Gastrocnemius medialis (tissue), 4 donors: ENCODE measurements around the gene GALNT5. TPM values are rescaled to one million over a fixed set of nuclear protein-coding genes. Genes with fewer than 3 reads are reported as not detected.
"Not testable (repeated sequence)": the region's sequence is repeated elsewhere in the genome, so short reads cannot be mapped to it uniquely, and the experiment has no call there.

Source experiments
- ATAC-seq, 2 donors: fragments of 150-250 bp; one replicate each; pipeline ENCODE4 v1.9.1; 2016
- DNase-seq, 2 donors: peaks; one replicate each; pipeline ENCODE4 v3.0.0-alpha.2; 2019
- H3K27ac ChIP-seq, 4 donors: fragments of 200-600 bp; sonication (generic); 1 replicate in 1 of 4; 2 replicates in 3 of 4; pipeline ENCODE4 v1.5.1; 2016 to 2018; ENCODE audit warnings: mild to moderate bottlenecking in 2 of 4, moderate library complexity in 1 of 4
- H3K27me3 ChIP-seq, 3 donors: fragments of 200-600 bp; sonication (generic) in 2 of 3; 1 replicate in 1 of 3; 2 replicates in 2 of 3; pipeline versions ENCODE4 v1.5.1 to v1.6.0; 2016 to 2019; ENCODE audit warnings: mild to moderate bottlenecking in 1 of 3, moderate library complexity in 1 of 3
- H3K36me3 ChIP-seq, 2 donors: fragments of 200-600 bp; sonication (generic) in 1 of 2; one replicate each; pipeline ENCODE4 v1.5.1; 2017 to 2018
- H3K4me1 ChIP-seq, 2 donors: fragments of 200-600 bp; sonication (generic) in 1 of 2; one replicate each; pipeline ENCODE4 v1.5.1; 2016 to 2017; ENCODE audit warnings: mild to moderate bottlenecking in 2 of 2
- H3K4me3 ChIP-seq, 4 donors: fragments of 200-600 bp; sonication (generic) in 3 of 4; 1 replicate in 1 of 4; 2 replicates in 3 of 4; pipeline ENCODE4 v1.5.1; 2016 to 2019; ENCODE audit warnings: mild to moderate bottlenecking in 2 of 4
- H3K9me3 ChIP-seq, 3 donors: fragments of 200-600 bp; sonication (generic) in 2 of 3; 1 replicate in 1 of 3; 2 replicates in 2 of 3; pipeline ENCODE4 v1.5.1; 2016 to 2019
- CTCF ChIP-seq, 5 experiments: fragments of 450-650 bp in 3 of 5; fragments of 200-600 bp in 2 of 5; sonication (generic) in 2 of 5; IDR thresholded peaks in 4 of 5; conservative IDR thresholded peaks in 1 of 5; 1 replicate in 4 of 5; 2 replicates in 1 of 5; pipeline ENCODE4 v1.5.1; 2016 to 2019; ENCODE audit warnings: antibody characterized with exemption in 5 of 5, mild to moderate bottlenecking in 3 of 5, moderate library complexity in 3 of 5
- POLR2A ChIP-seq, 2 donors: fragments of 450-650 bp; IDR thresholded peaks; one replicate each; pipeline ENCODE4 v1.6.1; 2017; ENCODE audit warnings: antibody characterized with exemption in 2 of 2, mild to moderate bottlenecking in 2 of 2, moderate library complexity in 2 of 2
- in situ Hi-C, 4 donors: fragments of 200-750 bp; cut with MboI; loops; one replicate each; pipeline versions ENCODE4 v1.15.0 to v1.8.0; 2017; ENCODE audit warnings: low sequenced_read_pairs in 4 of 4
- intact Hi-C: fragments of 100-400 bp; cut with DNase I; formaldehyde crosslinking; loops from one replicate; pipeline ENCODE4 v1.15.1; 2023; ENCODE audit warnings: low total_unique reads
- total RNA-seq, 4 donors: library from RNA; depleted of rRNA; stranded (reverse); fragments of >200 nt; gene quantifications; one replicate each; pipeline versions ENCODE4 v1.1.0 to v1.2.3, GENCODE V29; 2016

The GALNT5 gene
- total RNA-seq, 4 donors from 2014 or later, result 0.07 TPM; not detected in 3

- no peaks in the 10 kb centered on the region for H3K4me1 ChIP-seq
- H3K9me3 ChIP-seq, result no peaks in the 10 kb centered on the region
- in situ Hi-C loops, result loop anchor here in 2 of 4 donors (25.0 kb wide), 1 partner anchor 678 kb away; no protein-coding TSS in a partner anchor
- no peaks in the 10 kb centered on the region for H3K36me3 ChIP-seq
- ATAC-seq (no peak), DNase-seq (no peak)
- intact Hi-C loops, result no loop called here
- no peaks in the 10 kb centered on the region for H3K27me3 ChIP-seq
- TF ChIP-seq POLR2A (IDR thresholded peaks at IDR 0.05), result no peak
- TF ChIP-seq CTCF (IDR thresholded peaks at IDR 0.05 in 4 of 5, conservative IDR thresholded peaks at IDR 0.05 in 1 of 5), result no peak
- no peak overlapping the region for H3K4me3 ChIP-seq
- H3K27ac ChIP-seq, result no peak overlapping the region
Observed at GRCh38 chr2:157334797-157335196, 77.3 kb downstream of the GALNT5 start.

- in situ Hi-C loops (loop anchor here in 2 of 4 donors (25.0 kb wide), 1 partner anchor 676 kb away; no protein-coding TSS in a partner anchor), intact Hi-C loops (no loop called here)
- ATAC-seq (no peak), DNase-seq (no peak)
- no peak for TF ChIP-seq POLR2A (IDR thresholded peaks at IDR 0.05)
- peak in 3 of 5 experiments; percentile 6 to 52 (median 46) for TF ChIP-seq CTCF (IDR thresholded peaks at IDR 0.05 in 4 of 5, conservative IDR thresholded peaks at IDR 0.05 in 1 of 5)
- Histone ChIP-seq H3K9me3 (no peaks in the 10 kb centered on the region), H3K27ac (no peak overlapping the region), H3K36me3 (no peaks in the 10 kb centered on the region), H3K4me1 (no peaks in the 10 kb centered on the region), H3K27me3 (no peaks in the 10 kb centered on the region), H3K4me3 (no peak overlapping the region)
Observed at GRCh38 chr2:157336137-157337010, 78.9 kb downstream of the GALNT5 start.

GRCh38 chr2:157337978-157338377 is 80.5 kb downstream of the GALNT5 start:
- TF ChIP-seq CTCF (IDR thresholded peaks at IDR 0.05 in 4 of 5, conservative IDR thresholded peaks at IDR 0.05 in 1 of 5) (no peak), POLR2A (IDR thresholded peaks at IDR 0.05) (no peak)
- H3K4me1 ChIP-seq, result no peaks in the 10 kb centered on the region
- H3K36me3 ChIP-seq, result no peaks in the 10 kb centered on the region
- no peak overlapping the region for H3K4me3 ChIP-seq
- no peaks in the 10 kb centered on the region for H3K27me3 ChIP-seq
- intact Hi-C loops (no loop called here), in situ Hi-C loops (loop anchor here in 2 of 4 donors (25.0 kb wide), 1 partner anchor 674 kb away; no protein-coding TSS in a partner anchor)
- ATAC-seq, result no peak
- no peaks in the 10 kb centered on the region for H3K9me3 ChIP-seq
- no peak for DNase-seq
- no peak overlapping the region for H3K27ac ChIP-seq

- TF ChIP-seq CTCF (IDR thresholded peaks at IDR 0.05 in 4 of 5, conservative IDR thresholded peaks at IDR 0.05 in 1 of 5) (no peak), POLR2A (IDR thresholded peaks at IDR 0.05) (no peak)
- H3K36me3 ChIP-seq, result no peaks in the 10 kb centered on the region
- ATAC-seq (no peak), DNase-seq (no peak)
- no peaks in the 10 kb centered on the region for H3K4me1 ChIP-seq
- H3K4me3 ChIP-seq, result no peak overlapping the region
- no peak overlapping the region for H3K27ac ChIP-seq
- in situ Hi-C loops, result loop anchor here in 2 of 4 donors (25.0 kb wide), 1 partner anchor 672 kb away; no protein-coding TSS in a partner anchor
- intact Hi-C loops, result no loop called here
- no peaks in the 10 kb centered on the region for H3K27me3 ChIP-seq
- H3K9me3 ChIP-seq, result no peaks in the 10 kb centered on the region
Observed at GRCh38 chr2:157339965-157340655, 82.6 kb downstream of the GALNT5 start.

GRCh38 chr2:157341381-157341780 is 83.9 kb downstream of the GALNT5 start:
- H3K36me3 ChIP-seq, H3K27ac ChIP-seq, H3K4me3 ChIP-seq, H3K9me3 ChIP-seq, intact Hi-C loops, ATAC-seq, H3K27me3 ChIP-seq, H3K4me1 ChIP-seq, DNase-seq: not testable (repeated sequence)
- in situ Hi-C loops, result loop anchor here in 2 of 4 donors (25.0 kb wide), 1 partner anchor 671 kb away; no protein-coding TSS in a partner anchor
